DMS153 treated with DMSO at 0.1 percent for 48 hours (cell line): ENCODE measurements around the gene STK4.
"Not testable (repeated sequence)": the region's sequence is repeated elsewhere in the genome, so short reads cannot be mapped to it uniquely, and the experiment has no call there.

Source experiments
- DNase-seq: peaks from one replicate; lab custom pipeline; 2025; ENCODE audit not compliant: unreplicated experiment; lab: John Stamatoyannopoulos, UW

STK4 gene

DNA sequence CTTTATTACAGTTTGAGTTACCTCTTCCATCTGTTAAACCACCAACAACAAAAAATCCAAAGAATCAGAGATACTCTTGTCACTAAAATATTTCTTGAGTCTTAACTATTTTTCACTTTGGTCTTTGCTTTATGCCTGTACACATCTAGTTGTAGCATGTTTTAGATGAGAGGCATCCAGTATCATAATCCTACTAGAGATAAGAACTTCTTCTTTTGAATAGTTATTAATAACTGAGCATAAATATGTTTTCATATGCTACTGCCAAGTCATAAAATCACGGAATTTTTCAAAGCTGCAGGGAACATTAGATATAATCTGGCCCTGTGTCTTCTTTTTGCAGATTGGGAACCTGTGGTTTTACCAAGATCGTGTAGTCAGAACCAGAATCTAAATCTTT is 55.3 kb downstream of the STK4 start:
- no peak for DNase-seq

DNA sequence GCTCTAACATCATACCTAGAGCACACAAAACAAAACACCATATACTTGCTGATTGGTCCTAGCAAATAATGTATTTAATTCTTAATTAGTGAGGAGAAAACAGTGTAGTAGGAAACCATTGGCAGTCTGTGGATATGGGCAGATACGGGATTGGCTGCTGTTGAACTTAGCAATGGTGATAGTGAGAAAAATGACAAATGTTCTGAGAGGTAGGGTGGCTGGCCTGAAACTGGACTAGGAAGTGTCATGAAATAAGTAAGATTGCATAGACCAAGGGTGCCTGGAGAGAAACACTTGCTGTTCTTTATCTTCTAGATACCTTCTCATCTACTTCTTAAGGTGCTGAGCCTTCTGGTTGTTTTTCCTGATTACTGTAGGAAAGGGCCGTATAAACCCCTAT is 56.8 kb downstream of the STK4 start:
- DNase-seq, result not testable (repeated sequence)

DNA sequence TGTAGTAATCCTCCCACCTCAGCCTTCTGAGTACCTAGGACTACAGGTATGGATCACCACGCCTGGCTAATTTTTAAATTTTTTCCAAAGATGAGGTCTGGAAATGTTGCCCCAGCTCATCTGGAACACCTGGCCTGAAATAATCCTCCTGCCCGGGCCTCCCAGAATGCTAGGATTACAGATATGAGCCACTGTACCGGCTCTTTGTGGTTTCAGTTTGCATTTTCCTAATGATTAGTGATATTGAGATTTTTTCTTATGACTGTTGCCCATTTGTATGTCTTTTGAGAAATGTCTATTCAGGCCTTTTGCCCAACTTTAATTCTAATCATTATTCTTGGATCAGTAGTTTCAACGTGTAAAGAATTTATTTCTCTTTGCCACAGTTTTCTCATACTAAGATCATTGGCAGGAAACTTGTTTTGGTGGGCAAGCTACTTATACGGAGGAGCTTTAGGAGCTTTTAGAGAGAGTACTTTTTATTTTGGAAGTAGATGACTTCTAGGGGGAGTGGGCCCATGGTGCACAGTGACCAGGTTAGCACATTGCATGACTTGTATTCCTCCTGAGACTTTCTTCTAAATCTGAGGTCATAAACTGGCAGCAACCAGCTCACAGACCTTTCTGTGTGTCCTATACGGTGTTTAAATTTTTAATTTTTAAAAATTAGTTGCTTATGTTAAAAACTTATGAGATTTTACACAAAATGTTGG is 62.3 kb downstream of the STK4 start:
- DNase-seq, result no peak

DNA sequence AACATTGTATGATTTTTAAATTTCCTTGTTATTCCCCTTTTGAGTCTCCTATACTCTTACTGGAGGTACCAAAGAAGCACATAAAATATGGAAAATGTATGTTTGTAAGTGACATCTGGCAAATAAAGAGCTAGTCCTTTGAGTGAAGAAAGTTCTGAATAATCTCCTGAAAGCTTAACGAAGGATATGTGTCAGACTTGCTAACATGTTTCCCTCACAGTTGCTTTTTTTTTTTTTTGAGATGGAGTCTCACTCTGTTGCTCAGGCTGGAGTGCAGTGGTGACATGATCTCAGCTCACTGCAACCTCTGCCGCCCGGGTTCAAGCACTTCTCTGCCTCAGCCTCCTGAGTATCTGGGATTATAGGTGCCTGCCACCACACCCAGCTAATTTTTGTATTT is 63.6 kb downstream of the STK4 start:
- DNase-seq, result no peak

DNA sequence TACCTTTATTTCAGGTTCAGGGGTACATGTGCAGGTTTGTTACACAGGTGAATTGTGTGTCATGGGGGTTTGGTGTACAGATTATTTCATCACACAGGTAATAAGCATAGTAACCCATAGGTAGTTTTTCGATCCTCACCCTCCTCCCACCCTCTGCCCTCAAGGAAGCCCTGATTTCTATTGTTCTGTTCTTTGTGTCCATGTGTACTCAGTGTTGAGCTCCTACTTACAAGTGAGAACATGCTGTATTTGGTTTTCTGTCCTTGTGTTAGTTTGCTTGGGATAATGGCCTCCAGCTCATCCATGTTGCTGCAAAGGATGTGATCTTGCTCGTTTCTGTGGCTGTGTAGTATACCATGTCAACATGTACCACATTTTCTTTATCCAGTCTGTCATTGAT is 66.0 kb downstream of the STK4 start:
- no peak for DNase-seq

DNA sequence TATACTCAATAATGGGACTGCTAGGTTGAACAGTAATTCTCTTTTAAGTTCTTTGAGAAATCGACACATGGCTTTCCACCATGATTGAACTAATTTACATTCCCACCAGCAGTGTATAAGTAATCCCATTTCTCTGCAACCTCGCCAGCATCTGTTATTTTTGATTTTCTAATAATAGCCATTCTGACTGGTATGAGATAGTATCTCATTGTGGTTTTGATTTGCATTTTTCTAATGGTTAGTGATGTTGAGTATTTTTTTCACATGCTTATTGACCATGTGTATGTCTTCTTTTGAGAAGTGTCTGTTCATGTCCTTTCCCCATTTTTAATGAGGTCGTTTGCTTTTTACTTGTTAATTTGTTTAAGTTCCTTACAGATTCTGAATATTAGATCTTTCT is 66.5 kb downstream of the STK4 start:
- DNase-seq, result no peak

DNA sequence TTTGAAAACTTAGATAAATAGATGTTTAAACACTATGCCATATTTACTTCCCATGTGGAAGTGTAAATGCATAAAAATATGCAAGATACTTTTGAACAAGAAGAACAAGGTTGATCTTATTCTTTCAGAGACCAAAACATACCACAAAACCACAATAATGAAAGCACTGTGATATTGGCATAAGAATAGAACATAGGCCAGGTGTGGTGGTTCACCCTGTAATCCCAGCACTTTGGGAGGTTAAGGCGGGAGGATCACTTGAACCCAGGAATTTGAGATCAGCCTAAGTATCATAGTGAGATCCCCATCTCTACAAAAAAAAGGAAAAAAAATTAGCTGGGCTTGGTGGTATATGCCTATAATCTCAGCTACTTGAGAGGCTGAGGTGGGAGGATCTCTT is 68.1 kb downstream of the STK4 start:
- DNase-seq, result no peak

DNA sequence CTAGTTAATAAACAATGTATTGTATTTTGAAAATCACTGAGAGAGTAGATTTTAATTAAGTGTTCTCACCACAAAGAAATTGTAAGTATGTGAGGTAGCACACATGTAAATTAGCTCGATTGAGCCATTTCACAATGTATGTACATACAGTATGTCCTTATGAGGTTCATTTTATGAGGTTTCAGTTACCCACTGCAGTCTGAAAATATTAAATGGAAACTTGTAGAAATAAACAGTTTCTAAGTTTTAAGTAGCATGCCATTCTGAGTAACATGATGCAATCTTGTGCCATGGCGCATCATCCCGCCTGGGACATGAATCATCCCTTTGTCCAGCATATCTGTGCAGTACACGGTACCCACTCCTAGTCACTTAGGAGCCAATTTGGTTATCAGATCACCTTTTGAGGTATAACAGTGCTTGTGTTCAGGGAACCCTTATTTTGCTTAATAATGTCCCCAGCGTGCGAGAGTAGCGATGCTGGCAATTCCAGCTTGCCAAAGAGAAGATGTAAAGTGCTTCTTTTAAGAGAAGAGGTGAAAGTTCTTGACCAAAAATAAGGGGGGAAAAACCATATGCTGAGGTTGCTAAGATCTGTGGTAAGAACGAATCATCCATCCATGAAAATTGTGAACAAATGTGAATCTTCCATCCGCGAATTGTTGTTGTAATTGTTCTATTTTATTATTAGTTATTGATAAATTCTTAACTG is 69.9 kb downstream of the STK4 start:
- DNase-seq, result no peak

DNA sequence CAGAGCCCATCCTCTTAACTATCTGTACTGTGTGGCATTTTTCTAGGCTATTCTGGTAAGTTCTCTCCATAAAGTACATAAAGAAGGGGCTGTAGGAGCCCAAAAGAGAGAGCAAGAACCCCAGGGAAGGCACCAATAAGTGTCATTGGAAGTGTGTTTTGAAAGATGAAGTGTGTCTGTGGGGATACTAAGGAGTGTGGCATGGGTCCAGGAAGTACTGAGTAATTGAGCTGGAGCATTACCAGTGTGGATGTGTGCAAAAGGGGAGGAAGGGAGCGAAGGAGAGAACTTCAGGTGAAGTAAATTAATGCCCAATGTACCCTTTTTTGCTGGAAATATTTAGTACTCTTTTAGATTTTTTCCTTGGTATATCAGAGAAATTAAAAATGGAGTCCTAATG is 70.7 kb downstream of the STK4 start:
- DNase-seq, result no peak

DNA sequence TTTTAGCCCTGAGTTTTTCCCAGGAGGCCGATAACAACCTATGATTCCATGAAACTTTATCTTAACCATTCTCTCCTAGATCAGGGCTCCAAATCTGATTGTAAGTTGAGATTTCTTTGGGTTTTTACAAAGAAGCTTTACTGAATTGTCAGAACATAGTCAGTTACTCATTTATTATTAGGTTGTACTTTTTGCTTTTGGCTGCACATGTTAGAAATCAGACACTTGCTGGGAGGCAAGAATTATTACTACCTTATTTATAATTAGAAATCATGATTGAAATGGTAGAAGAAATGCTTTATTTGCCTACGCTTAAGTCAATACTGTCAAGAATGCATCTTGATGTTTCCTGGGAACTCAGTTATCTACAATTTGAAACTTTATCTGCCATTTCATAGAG is 71.3 kb downstream of the STK4 start:
- DNase-seq, result no peak

DNA sequence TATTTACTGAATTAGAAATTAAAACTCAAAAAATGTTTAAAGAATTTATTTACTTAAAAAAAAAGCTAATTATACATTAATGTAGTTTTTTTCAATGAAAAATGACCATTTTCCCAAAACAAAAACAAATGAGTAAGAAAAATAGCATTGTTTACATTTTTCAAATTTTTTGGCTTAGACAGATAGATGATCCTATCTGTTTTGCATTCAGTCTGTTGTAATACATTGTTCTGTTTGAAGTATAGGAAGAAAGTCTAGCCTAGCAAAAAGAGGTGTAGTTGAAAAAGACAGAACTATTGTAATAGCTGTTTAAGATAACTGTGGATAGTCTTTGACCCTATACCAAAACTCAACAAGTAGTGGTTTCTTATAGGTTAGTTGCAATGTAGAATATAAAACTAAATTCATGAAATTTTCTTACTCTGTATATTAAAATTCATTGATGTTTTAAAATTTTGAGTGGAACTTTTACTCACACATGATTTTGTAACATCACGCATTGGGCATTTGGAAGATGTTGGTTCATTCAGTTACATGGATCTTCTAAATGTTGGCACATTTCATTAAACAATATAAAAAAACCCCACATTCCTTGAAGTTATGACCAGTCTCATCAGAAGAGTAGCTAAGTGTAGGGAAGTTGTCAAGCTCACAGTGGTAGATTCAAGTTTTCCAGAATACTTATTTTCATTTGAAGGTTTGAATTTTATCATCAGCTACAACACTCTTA is 72.6 kb downstream of the STK4 start:
- no peak for DNase-seq

DNA sequence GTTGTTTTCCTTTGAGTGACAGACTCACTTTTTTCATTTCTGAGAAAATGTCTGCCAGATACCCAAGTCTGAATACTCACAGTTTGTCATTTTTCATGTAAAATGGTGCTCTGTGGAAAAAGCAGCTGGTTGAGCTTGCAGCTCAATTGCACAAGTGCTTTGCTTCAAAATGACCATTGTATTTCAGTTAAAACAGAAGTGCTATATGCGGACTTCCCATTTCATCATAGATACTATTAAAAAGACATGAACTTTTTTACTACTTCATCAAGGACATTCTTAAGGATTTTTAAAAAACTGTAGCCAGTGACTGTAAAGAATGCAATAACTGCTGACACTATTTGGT is 73.1 kb downstream of the STK4 start:
- no peak for DNase-seq

DNA sequence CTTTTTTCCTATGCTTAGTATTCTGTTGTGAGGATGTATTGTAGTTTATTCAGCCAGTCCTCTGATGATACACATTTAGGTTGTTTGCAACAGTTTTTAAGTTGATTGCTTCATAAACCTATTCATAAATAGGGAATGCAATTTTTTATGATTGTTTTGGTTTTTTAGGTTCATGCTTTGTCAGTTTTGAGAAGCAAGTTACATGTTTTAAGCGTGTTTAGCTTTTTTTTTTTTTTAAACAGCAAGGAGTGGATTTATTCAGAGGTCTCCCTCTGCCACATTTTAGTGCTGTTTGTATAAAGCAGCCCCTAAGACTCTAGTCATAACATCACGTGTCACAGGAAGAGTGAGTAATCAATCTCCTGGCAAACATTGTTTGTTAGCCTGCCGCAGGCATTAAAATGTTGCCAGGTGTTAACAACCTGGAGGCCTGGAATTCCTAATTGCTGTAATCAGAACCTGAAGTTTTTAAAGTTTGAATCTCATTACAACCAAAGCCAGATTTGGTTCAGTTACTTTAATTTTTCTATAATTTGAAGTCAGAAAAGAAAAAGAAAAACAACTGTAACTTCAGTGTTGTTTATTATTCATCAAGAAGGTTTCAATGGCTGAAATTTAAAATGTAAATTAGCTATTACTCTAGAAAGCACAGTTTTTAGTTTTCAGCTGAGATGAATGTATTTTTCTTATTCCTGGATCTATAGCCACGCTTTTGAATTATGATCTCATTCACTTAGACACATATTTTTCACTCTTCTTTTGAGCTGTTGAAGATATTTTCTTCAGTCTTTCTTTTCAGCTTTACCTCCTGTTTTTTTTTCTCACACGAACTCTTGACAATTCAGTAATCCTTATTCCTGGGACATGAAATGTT is 75.4 kb downstream of the STK4 start:
- DNase-seq, result no peak

DNA sequence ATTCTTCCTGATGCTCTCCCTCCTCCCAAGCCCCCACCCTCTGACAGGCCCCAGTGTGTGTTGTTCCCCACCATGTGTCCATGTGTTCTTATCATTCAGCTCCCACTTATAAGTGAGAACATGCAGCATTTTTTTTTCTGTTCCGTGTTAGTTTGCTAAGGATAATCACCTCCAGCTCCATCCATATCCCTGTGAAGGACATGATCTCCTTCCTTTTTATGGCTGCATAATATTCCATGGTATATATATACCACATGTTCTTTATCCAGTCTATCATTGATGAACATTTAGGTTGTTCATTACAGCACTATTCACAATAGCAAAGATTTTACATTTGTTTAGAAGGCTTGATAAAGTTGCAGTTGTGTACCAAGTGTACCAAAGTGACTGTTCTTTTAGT is 76.7 kb downstream of the STK4 start:
- no peak for DNase-seq

DNA sequence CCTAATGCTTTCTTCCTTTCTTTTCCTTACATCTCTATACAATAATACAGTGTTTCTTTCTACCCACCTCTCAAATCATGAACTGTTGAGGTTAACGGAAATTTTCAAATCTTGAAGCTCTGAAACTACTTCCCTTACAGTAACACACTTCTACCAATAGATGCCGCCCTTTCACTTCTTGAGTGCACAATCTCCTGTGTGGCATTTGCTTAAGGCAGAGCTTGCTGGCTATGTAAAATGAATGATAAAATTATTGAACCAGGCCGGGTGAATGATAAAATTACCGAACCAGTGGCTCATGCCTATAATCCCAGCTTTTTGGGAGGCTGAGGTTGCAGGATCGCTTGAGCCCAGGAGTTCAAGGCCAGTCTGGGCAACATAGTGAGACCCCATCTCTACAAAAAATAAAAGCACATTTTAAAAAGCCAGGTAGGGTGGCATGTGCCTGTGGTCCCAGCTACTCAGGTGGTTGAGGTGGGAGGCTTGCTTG is 77.8 kb downstream of the STK4 start:
- DNase-seq, result peak; percentile 19

DNA sequence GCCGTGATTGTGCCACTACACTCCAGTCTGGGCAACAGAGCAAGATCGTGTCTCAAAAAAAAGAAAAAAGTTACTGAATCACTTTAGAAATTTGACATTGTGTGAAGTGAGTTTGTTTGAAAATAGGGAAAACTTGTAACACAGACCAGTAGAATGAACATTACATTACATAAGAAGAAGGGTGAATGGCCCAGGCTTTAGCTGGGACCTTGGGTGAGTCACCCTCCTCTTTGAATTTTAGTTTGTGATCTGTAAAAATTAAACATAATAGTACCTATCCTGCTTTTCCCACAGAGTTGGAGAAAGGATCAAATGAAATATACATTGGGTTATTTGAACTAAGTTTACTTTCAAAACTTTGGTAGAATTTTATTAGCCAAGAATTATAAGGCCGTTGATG is 78.3 kb downstream of the STK4 start:
- no peak for DNase-seq

DNA sequence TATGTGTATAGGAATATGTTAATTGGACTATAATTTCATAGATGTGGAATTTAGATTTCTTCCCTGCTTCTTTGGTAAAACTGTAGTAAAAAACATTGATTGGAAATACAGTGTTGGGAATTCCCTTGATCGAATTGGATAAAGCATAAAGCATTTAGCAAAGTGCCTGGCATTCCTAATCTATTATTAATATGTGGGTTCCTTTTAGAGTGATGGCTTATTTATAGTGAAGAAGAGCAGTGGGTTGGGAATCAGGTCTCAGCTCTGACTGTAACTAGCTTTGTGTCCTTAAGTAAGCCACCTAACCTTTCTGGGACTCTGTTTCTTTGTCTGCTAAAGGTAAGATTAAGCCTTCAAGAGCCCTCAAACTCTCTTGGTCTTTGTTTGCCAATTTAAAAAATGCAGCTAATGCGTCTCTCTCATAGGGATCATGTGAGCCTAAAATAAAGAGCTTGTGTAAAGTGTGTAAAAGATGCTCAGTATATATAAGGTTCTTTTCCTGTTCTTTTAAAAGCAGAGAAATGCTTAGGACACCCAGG is 81.3 kb downstream of the STK4 start:
- DNase-seq, result no peak

DNA sequence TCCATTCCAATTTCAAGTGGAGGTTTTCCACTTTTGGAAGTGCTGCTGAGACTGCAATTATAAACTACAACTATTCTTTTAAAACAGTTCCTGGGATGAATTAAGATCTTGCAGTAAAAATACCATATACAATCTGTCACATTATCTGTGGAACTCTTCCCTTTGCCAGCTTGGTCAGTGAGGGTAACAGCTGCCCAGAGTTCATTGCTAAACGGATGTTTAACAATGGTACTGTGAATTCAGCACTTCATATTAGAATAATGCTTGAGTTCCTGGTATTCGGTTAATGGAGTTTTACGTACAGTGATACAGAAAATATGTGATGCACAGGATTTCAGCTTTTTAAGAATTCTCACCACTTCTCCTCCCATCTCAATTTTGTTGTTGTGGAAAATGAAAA is 83.1 kb downstream of the STK4 start:
- DNase-seq, result no peak

DNA sequence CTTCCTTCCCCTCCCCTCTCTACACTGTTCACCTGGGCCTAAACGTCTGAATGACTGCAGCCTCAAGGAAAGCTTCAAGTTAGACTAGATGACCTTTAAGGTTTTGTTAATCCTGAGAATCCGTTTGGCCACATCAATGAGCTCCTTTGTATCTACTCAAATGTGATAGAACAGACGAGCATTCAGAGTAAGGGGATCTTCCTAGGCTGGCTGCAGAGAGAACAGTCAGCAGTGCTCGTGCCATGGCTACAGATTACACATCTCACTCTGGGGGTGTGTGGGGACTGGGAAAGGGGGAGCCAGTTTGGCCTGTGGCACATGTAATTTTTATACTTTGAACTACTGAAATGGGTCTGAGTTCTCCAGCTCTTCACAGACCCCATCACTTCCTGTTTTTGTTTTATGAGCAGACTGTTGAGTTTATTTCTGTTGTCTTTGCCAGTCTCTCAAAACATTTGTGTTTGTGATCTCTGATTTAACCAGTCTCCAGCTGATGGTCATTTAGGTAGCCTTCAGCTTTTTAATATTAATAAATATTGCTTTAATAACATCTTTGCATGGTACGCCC is 83.7 kb downstream of the STK4 start:
- no peak for DNase-seq

DNA sequence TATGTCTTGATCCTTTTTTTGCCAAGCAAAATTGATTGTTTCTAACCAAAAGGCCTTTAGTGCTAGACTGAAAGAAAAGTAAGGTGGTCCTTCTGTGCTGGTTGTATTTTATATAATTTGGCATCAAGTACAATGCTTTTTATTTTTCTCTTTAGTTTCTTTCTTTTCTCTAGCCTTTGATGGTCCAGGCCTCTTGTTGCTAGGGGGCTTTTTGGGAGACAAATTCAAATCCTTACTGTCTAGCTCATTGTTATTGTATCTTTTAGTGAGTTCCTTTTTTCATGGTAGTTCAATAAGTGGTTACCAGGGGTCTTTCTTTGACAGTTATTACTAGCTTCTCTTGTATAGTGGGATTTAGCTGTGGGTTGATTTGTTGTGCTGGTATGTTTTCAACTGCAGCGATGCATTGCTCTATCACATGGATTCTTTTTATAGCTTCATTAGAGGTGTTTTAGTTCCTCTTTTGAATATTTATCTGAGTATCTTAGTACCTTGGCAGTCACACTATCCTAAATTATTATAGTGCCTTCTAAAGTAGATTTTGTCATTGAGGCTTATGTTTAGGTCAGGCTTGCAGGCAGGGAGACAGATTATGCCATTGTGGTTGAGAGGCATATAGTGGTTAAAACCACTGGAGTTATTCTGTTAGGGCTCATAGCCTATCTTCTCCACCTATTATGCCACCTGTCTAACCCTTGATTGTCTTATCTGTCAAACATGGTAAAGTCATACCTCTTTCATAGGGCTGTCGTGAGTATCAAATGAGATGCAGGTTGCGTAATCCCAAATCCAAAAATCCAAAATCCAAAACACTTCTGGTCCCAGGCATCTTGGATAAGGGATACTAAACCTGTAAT is 85.1 kb downstream of the STK4 start:
- DNase-seq, result no peak
